IMR-90 (cell line): ENCODE measurements around the gene HSFX4.

Experiments used
- BHLHE40 ChIP-seq: fragments of 150-350 bp; IDR thresholded peaks from 2 replicates; pipeline ENCODE4 v1.6.1; 2016; ENCODE audit warnings: mild to moderate bottlenecking, low read depth, low read length
- CEBPB ChIP-seq: IDR thresholded peaks from 2 replicates; pipeline ENCODE4 v1.6.1; 2012; ENCODE audit warnings: low read depth, low read length, improper control_type of control experiment
- CTCF ChIP-seq: conservative IDR thresholded peaks from 2 replicates; pipeline ENCODE4 v1.5.1; 2012; ENCODE audit warnings: mild to moderate bottlenecking, low read depth, low read length, improper control_type of control experiment
- ELK1 ChIP-seq: fragments of 150-350 bp; IDR thresholded peaks from 2 replicates; pipeline ENCODE4 v1.6.1; 2016; ENCODE audit warnings: low read depth, mild to moderate bottlenecking, low read length, moderate library complexity, borderline replicate concordance
- MAFK ChIP-seq: IDR thresholded peaks from 2 replicates; pipeline ENCODE4 v1.6.1; 2012; ENCODE audit warnings: low read depth, low read length, improper control_type of control experiment
- MAZ ChIP-seq: IDR thresholded peaks from 2 replicates; pipeline ENCODE4 v1.6.1; 2012; ENCODE audit warnings: low read depth, mild to moderate bottlenecking, low read length, improper control_type of control experiment, moderate library complexity, borderline replicate concordance
- MXI1 ChIP-seq: IDR thresholded peaks from 2 replicates; pipeline ENCODE4 v1.6.1; 2012; ENCODE audit warnings: low read depth, mild to moderate bottlenecking, low read length, moderate library complexity, borderline replicate concordance
- NFE2L2 ChIP-seq: fragments of 150-350 bp; IDR thresholded peaks from 2 replicates; pipeline ENCODE4 v1.6.1; 2016; ENCODE audit warnings: low read depth, mild to moderate bottlenecking, low read length
- POLR2A ChIP-seq: IDR thresholded peaks from 2 replicates; pipeline ENCODE4 v1.6.1; 2012; ENCODE audit warnings: mild to moderate bottlenecking, low read depth, low read length
- RAD21 ChIP-seq: IDR thresholded peaks from 2 replicates; pipeline ENCODE4 v1.6.1; 2012; ENCODE audit warnings: low read length, improper control_type of control experiment
- RFX5 ChIP-seq: IDR thresholded peaks from 2 replicates; pipeline ENCODE4 v1.8.0; 2012; ENCODE audit warnings: low read depth, mild to moderate bottlenecking, low read length, moderate library complexity
- SMC3 ChIP-seq: fragments of 150-350 bp; IDR thresholded peaks from 2 replicates; pipeline ENCODE4 v1.6.1; 2016; ENCODE audit warnings: low read depth, mild to moderate bottlenecking, antibody characterized with exemption, low read length, moderate library complexity
- USF2 ChIP-seq: fragments of 150-350 bp; IDR thresholded peaks from 2 replicates; pipeline ENCODE4 v1.6.1; 2017; ENCODE audit warnings: mild to moderate bottlenecking, antibody characterized with exemption, low read length, low read depth

- TF ChIP-seq MXI1 (no peak), CTCF (no peak), POLR2A (no peak), CEBPB (no peak), SMC3 (no peak), MAZ (no peak), USF2 (no peak), NFE2L2 (no peak), RAD21 (no peak), RFX5 (no peak), BHLHE40 (no peak), ELK1 (no peak), MAFK (no peak)
Observed at GRCh38 chrX:149909324-149910177, 19.8 kb upstream of the HSFX4 start.
